ENCODE data around the gene SDHC. TPM values are rescaled to one million over a fixed set of nuclear protein-coding genes. Genes with fewer than 3 reads are reported as not detected.

SDHC gene
- total and polyA plus RNA-seq, 2 of the 13 experiments (the other 11 are each of a cell fraction or from before 2014, with no cell fraction given), result 27.1 to 229 TPM

DNA sequence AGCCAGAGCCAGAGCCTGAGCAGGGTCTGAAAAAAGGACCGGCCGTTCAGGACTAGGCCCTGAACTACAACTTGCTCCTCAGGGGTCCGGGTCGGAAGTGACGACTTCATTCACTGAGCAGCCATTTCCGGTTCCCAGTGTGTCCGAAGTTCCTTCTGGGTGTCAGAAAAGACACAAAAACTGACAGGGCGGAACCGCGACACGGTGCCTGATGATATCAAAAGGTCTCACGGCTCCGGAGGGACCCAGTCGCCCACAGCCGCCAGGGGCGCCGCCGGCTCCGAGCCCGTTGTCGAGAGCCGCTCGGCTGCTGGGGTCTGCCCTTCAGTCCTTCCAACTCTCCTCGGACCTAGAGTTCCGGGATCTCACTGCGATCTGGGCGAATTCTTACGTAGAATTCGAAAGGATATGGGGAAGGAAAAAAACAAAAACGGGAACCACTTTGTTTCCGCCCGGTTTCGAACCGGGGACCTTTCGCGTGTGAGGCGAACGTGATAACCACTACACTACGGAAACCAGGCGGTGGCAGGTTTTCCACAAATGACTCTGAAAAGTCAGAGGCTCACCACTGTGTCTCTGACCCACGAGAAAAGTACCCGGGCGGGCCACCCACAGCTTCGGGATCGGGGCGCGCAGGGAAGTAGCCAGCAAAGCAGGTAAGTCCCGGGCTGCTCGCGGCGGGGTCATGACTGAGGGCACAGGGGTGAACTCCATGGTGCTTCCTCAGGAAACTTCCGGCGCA is 85.2 kb downstream of the SDHC start (continued):
- peak; percentile 17; the same call in 1 of the 2 replicates for TF ChIP-seq BCL6 (CRISPR knock-in tag; IDR thresholded peaks at IDR 0.05)
- peak; percentile 38; the same call in 1 of the 2 replicates for TF ChIP-seq ZMYM4 (CRISPR knock-in tag; IDR thresholded peaks at IDR 0.05)
- TF ChIP-seq LCORL (IDR thresholded peaks at IDR 0.05), result no peak
- TF ChIP-seq LCORL (CRISPR knock-in tag; IDR thresholded peaks at IDR 0.05), result no peak
- TF ChIP-seq, protein P1, sequence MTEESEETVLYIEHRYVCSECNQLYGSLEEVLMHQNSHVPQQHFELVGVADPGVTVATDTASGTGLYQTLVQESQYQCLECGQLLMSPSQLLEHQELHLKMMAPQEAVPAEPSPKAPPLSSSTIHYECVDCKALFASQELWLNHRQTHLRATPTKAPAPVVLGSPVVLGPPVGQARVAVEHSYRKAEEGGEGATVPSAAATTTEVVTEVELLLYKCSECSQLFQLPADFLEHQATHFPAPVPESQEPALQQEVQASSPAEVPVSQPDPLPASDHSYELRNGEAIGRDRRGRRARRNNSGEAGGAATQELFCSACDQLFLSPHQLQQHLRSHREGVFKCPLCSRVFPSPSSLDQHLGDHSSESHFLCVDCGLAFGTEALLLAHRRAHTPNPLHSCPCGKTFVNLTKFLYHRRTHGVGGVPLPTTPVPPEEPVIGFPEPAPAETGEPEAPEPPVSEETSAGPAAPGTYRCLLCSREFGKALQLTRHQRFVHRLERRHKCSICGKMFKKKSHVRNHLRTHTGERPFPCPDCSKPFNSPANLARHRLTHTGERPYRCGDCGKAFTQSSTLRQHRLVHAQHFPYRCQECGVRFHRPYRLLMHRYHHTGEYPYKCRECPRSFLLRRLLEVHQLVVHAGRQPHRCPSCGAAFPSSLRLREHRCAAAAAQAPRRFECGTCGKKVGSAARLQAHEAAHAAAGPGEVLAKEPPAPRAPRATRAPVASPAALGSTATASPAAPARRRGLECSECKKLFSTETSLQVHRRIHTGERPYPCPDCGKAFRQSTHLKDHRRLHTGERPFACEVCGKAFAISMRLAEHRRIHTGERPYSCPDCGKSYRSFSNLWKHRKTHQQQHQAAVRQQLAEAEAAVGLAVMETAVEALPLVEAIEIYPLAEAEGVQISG (CRISPR knock-in tag; IDR thresholded peaks at IDR 0.05), result peak; percentile 80
- TF ChIP-seq GZF1 (CRISPR knock-in tag; IDR thresholded peaks at IDR 0.05), result no peak
- TF ChIP-seq, protein P2, sequence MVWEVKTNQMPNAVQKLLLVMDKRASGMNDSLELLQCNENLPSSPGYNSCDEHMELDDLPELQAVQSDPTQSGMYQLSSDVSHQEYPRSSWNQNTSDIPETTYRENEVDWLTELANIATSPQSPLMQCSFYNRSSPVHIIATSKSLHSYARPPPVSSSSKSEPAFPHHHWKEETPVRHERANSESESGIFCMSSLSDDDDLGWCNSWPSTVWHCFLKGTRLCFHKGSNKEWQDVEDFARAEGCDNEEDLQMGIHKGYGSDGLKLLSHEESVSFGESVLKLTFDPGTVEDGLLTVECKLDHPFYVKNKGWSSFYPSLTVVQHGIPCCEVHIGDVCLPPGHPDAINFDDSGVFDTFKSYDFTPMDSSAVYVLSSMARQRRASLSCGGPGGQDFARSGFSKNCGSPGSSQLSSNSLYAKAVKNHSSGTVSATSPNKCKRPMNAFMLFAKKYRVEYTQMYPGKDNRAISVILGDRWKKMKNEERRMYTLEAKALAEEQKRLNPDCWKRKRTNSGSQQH (CRISPR knock-in tag; IDR thresholded peaks at IDR 0.05; ENCODE audit: low read depth), result 0 out of 2 replicates have a peak, but pooled peaks have one; percentile 5
- peak; percentile 33; the same call in 1 of the 2 replicates for TF ChIP-seq TP53 (CRISPR knock-in tag; conservative IDR thresholded peaks at IDR 0.05)
- TF ChIP-seq ZNF138 (CRISPR knock-in tag; IDR thresholded peaks at IDR 0.05; ENCODE audit: low read depth), result peak; percentile 47; the same call in 1 of the 2 replicates
- no peak for TF ChIP-seq NCOA5 (CRISPR knock-in tag; IDR thresholded peaks at IDR 0.05)
- 0 out of 2 replicates have a peak, but pooled peaks have one; percentile 46 for TF ChIP-seq TARDBP (CRISPR knock-in tag; IDR thresholded peaks at IDR 0.05)
- TF ChIP-seq, protein P3, sequence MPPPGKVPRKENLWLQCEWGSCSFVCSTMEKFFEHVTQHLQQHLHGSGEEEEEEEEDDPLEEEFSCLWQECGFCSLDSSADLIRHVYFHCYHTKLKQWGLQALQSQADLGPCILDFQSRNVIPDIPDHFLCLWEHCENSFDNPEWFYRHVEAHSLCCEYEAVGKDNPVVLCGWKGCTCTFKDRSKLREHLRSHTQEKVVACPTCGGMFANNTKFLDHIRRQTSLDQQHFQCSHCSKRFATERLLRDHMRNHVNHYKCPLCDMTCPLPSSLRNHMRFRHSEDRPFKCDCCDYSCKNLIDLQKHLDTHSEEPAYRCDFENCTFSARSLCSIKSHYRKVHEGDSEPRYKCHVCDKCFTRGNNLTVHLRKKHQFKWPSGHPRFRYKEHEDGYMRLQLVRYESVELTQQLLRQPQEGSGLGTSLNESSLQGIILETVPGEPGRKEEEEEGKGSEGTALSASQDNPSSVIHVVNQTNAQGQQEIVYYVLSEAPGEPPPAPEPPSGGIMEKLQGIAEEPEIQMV (CRISPR knock-in tag; IDR thresholded peaks at IDR 0.05; ENCODE audit: low read depth), result peak; percentile 97
- peak; percentile 86 for TF ChIP-seq CREM (IDR thresholded peaks at IDR 0.05)
- TF ChIP-seq CREM (CRISPR knock-in tag; IDR thresholded peaks at IDR 0.05), result no peak
- no peak for TF ChIP-seq NBN (conservative IDR thresholded peaks at IDR 0.05)
- TF ChIP-seq ZNF878 (CRISPR knock-in tag; IDR thresholded peaks at IDR 0.05), result peak; percentile 68; the same call in 1 of the 2 replicates
- 0 out of 2 replicates have a peak, but pooled peaks have one; percentile 38 for TF ChIP-seq REXO4 (CRISPR knock-in tag; IDR thresholded peaks at IDR 0.05; ENCODE audit: borderline replicate concordance)
- TF ChIP-seq ZBTB42 (CRISPR knock-in tag; IDR thresholded peaks at IDR 0.05), result peak; percentile 27; the same call in 1 of the 2 replicates
- peak; percentile 97 for TF ChIP-seq ZFX (CRISPR knock-in tag; IDR thresholded peaks at IDR 0.05; ENCODE audit: low read depth)
- peak; percentile 62; the same call in 1 of the 2 replicates for TF ChIP-seq ZNF331 (CRISPR knock-in tag; IDR thresholded peaks at IDR 0.05)
- no peak for TF ChIP-seq HOXA7 (CRISPR knock-in tag; IDR thresholded peaks at IDR 0.05)
- 0 out of 2 replicates have a peak, but pooled peaks have one; percentile 58 for TF ChIP-seq ZNF562 (CRISPR knock-in tag; IDR thresholded peaks at IDR 0.05; ENCODE audit: borderline replicate concordance)
- no peak; the same call in 1 of the 2 replicates for TF ChIP-seq ZFP37 (CRISPR knock-in tag; IDR thresholded peaks at IDR 0.05; ENCODE audit: borderline replicate concordance)
- peak; percentile 94 for TF ChIP-seq ZNF136 (CRISPR knock-in tag; IDR thresholded peaks at IDR 0.05; ENCODE audit: low read depth)
- 0 out of 2 replicates have a peak, but pooled peaks have one; percentile 46 for TF ChIP-seq ZNF816 (CRISPR knock-in tag; IDR thresholded peaks at IDR 0.05; ENCODE audit: borderline replicate concordance)
